ENCODE results near the gene PLK4. TPM values are rescaled to one million over a fixed set of nuclear protein-coding genes. Genes with fewer than 3 reads are reported as not detected.
"Not testable (repeated sequence)": the region's sequence is repeated elsewhere in the genome, so short reads cannot be mapped to it uniquely, and the experiment has no call there.

Gene PLK4
- total RNA-seq, 2 donors from 2014 or later: 1.2 to 2.1 TPM

- Histone ChIP-seq H3K4me3 (no peak overlapping the region), H3K27me3 (replicated peaks; ENCODE audit: insufficient read depth) (no peaks in the 10 kb centered on the region), H3K4me1 (ENCODE audit: control insufficient read depth in 1 of 2, low read depth in 2 of 2) (no peaks in the 10 kb centered on the region), H3K9me3 (no peaks in the 10 kb centered on the region), H3K36me3 (peaks cover 15% of the 10 kb centered on the region), H3K27ac (no peak overlapping the region)
- TF ChIP-seq, protein P1, sequence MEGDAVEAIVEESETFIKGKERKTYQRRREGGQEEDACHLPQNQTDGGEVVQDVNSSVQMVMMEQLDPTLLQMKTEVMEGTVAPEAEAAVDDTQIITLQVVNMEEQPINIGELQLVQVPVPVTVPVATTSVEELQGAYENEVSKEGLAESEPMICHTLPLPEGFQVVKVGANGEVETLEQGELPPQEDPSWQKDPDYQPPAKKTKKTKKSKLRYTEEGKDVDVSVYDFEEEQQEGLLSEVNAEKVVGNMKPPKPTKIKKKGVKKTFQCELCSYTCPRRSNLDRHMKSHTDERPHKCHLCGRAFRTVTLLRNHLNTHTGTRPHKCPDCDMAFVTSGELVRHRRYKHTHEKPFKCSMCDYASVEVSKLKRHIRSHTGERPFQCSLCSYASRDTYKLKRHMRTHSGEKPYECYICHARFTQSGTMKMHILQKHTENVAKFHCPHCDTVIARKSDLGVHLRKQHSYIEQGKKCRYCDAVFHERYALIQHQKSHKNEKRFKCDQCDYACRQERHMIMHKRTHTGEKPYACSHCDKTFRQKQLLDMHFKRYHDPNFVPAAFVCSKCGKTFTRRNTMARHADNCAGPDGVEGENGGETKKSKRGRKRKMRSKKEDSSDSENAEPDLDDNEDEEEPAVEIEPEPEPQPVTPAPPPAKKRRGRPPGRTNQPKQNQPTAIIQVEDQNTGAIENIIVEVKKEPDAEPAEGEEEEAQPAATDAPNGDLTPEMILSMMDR (IDR thresholded peaks at IDR 0.05): no peak
- ATAC-seq (ENCODE audit: insufficient number of reproducible peaks, low FRiP score, low read depth): no peak
- DNase-seq (ENCODE audit: low spot score): no peak
Measured at GRCh38 chr4:127930175-127930574, 49.5 kb downstream of the PLK4 start.

DNA sequence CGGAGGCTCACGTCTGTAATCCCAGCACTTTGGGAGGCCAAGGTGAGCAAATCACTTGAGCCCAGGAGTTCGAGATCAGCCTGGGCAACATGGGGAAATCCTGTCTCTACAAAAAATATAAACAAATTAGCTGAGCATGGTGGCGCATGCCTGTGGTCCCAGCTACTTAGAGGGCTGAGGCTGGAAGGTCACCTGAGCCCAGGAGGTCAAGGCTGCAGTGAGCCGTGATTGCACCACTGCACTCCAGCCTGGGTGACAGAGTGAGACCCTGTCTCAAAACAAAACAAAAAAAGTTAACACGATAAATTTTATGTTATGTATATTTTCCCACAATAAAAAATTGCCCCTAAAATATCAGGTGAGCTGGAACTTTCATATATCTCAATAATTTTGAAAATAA, 51.1 kb downstream of the PLK4 start:
- not testable (repeated sequence) for H3K9me3 ChIP-seq; DNase-seq (ENCODE audit: low spot score); H3K27me3 ChIP-seq (replicated peaks; ENCODE audit: insufficient read depth); H3K4me3 ChIP-seq; ATAC-seq (ENCODE audit: insufficient number of reproducible peaks, low FRiP score, low read depth); H3K4me1 ChIP-seq (ENCODE audit: control insufficient read depth in 1 of 2, low read depth in 2 of 2); H3K27ac ChIP-seq
- H3K36me3 ChIP-seq: peaks cover 18% of the 10 kb centered on the region

DNA sequence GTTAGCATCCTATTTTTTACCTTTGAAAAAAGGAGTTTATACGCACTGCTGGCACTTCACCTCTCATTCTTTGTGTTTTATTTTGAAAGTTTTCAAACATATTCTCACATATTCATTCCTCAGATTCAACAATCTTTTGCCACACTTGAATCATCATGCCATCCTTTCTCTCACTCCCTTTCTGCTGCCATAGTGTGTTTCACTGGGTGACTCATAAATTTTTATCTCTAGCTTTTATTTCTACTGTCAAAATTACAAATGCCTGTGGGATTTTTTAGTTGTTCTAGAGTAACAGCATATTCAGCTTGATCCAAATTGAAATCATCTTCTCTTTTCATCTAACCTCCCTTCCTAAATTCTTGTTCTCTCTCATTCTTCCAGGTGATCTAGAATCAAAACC, 56.3 kb downstream of the PLK4 start:
- DNase-seq (ENCODE audit: low spot score) (no peak), ATAC-seq (ENCODE audit: insufficient number of reproducible peaks, low FRiP score, low read depth) (no peak)
- peaks cover 3% of the 10 kb centered on the region for H3K36me3 ChIP-seq
- H3K27ac ChIP-seq: no peak overlapping the region
- H3K9me3 ChIP-seq: no peaks in the 10 kb centered on the region
- no peaks in the 10 kb centered on the region for H3K27me3 ChIP-seq (replicated peaks; ENCODE audit: insufficient read depth)
- H3K4me3 ChIP-seq: no peak overlapping the region
- H3K4me1 ChIP-seq (ENCODE audit: control insufficient read depth in 1 of 2, low read depth in 2 of 2): no peaks in the 10 kb centered on the region
- TF ChIP-seq, protein P1 (IDR thresholded peaks at IDR 0.05): no peak

Other genes with a start within 250 kb of the PLK4 start
- gene INTU, start 247.9 kb upstream of the PLK4 start, total RNA-seq: 10 to 100 TPM; 11.0 to 16.6 TPM
- gene SLC25A31, start 150.5 kb upstream of the PLK4 start, total RNA-seq: not detected
- gene HSPA4L, start 98.6 kb upstream of the PLK4 start, total RNA-seq: 10 to 100 TPM in 1 of 2 donors, 1 to 10 TPM in 1; 5.8 to 15.9 TPM
- 10 to 100 TPM; 28.2 to 30.7 TPM for gene MFSD8, start 84.3 kb downstream of the PLK4 start, total RNA-seq
- gene ABHD18, start 84.5 kb downstream of the PLK4 start, total RNA-seq: 10 to 100 TPM in 1 of 2 donors, 1 to 10 TPM in 1; 7.4 to 17.0 TPM
- gene LARP1B, start 180.4 kb downstream of the PLK4 start, total RNA-seq: 10 to 100 TPM; 24.9 to 42.5 TPM

All from thoracic aorta (tissue), 2 donors.